SK-N-SH treated with all-trans-retinoic acid at 6 μM for 48 hours (cell line): ENCODE results near the gene ZNF286A.
"Not testable (repeated sequence)": the region's sequence is repeated elsewhere in the genome, so short reads cannot be mapped to it uniquely, and the experiment has no call there.

ENCODE experiments used
- ATAC-seq: fragments of 200-7000 bp; cut with Tn5 transposase; 3 replicates; pipeline ENCODE4 v1.9.1; 2020; ENCODE audit warnings: mild to moderate bottlenecking, moderate library complexity
- ARNTL ChIP-seq: fragments of 450-650 bp; formaldehyde crosslinking; IDR thresholded peaks from 2 replicates; pipeline ENCODE4 v1.5.0; 2020; ENCODE audit warnings: low read depth, mild to moderate bottlenecking, moderate library complexity, borderline replicate concordance
- BACH2 ChIP-seq: fragments of 250-450 bp; sonication (Bioruptor Pico); IDR thresholded peaks from 2 replicates; pipeline ENCODE4 v1.9.0; 2021; ENCODE audit warnings: mild to moderate bottlenecking, borderline replicate concordance
- CSDC2 ChIP-seq: fragments of 250-450 bp; sonication (Bioruptor Pico); IDR thresholded peaks from 2 replicates; pipeline ENCODE4 v1.5.0; 2020; ENCODE audit warnings: mild to moderate bottlenecking, moderate library complexity
- CSRNP3 ChIP-seq: fragments of 250-450 bp; sonication (Bioruptor Pico); IDR thresholded peaks from 2 replicates; pipeline ENCODE4 v1.5.1; 2021; ENCODE audit warnings: mild to moderate bottlenecking, moderate library complexity
- GLIS3 ChIP-seq: fragments of 250-450 bp; sonication (Bioruptor Pico); IDR thresholded peaks from 2 replicates; pipeline ENCODE4 v1.5.0; 2020; ENCODE audit warnings: mild to moderate bottlenecking, moderate library complexity
- ISL1 ChIP-seq: fragments of 250-450 bp; sonication (Bioruptor Pico); IDR thresholded peaks from 2 replicates; pipeline ENCODE4 v2.1.2; 2022; ENCODE audit warnings: mild to moderate bottlenecking, moderate library complexity
- OSR1 ChIP-seq: fragments of 250-450 bp; sonication (Bioruptor Pico); IDR thresholded peaks from 2 replicates; pipeline ENCODE4 v1.8.0; 2022; ENCODE audit warnings: moderate library complexity, mild to moderate bottlenecking, inconsistent platforms
- POU6F1 ChIP-seq: fragments of 250-450 bp; sonication (Bioruptor Pico); IDR thresholded peaks from 2 replicates; pipeline ENCODE4 v1.8.0; 2021; ENCODE audit warnings: low read depth, mild to moderate bottlenecking, moderate library complexity, borderline replicate concordance
- PPARA ChIP-seq: fragments of 250-450 bp; sonication (Bioruptor Pico); IDR thresholded peaks from 2 replicates; pipeline ENCODE4 v1.5.0; 2020; ENCODE audit warnings: mild to moderate bottlenecking, borderline replicate concordance
- RARB ChIP-seq: fragments of 250-450 bp; sonication (Bioruptor Pico); IDR thresholded peaks from 2 replicates; pipeline ENCODE4 v1.8.0; 2021; ENCODE audit warnings: mild to moderate bottlenecking, moderate library complexity
- SNAI2 ChIP-seq: fragments of 250-450 bp; sonication (Bioruptor Pico); IDR thresholded peaks from 2 replicates; pipeline ENCODE4 v1.5.0; 2020; ENCODE audit warnings: mild to moderate bottlenecking, moderate library complexity
- TCF4 ChIP-seq: fragments of 250-450 bp; sonication (Bioruptor Pico); IDR thresholded peaks from 2 replicates; pipeline ENCODE4 v1.8.0; 2021; ENCODE audit warnings: mild to moderate bottlenecking, moderate library complexity, borderline replicate concordance
- TOX ChIP-seq: fragments of 250-450 bp; sonication (Bioruptor Pico); IDR thresholded peaks from 2 replicates; pipeline ENCODE4 v1.8.0; 2021; ENCODE audit warnings: mild to moderate bottlenecking, moderate library complexity, borderline replicate concordance
- ZFP3 ChIP-seq: fragments of 250-450 bp; sonication (Bioruptor Pico); IDR thresholded peaks from 2 replicates; pipeline ENCODE4 v1.5.0; 2020; ENCODE audit warnings: mild to moderate bottlenecking, moderate library complexity
- ZFP30 ChIP-seq: fragments of 450-650 bp; formaldehyde crosslinking; IDR thresholded peaks from 2 replicates; pipeline ENCODE4 v1.5.0; 2022; ENCODE audit warnings: mild to moderate bottlenecking, moderate library complexity
- ZNF565 ChIP-seq: fragments of 450-650 bp; formaldehyde crosslinking; conservative IDR thresholded peaks from 2 replicates; pipeline ENCODE4 v1.5.0; 2020; ENCODE audit warnings: low read depth, mild to moderate bottlenecking, moderate library complexity
- ZNF70 ChIP-seq: fragments of 450-650 bp; formaldehyde crosslinking; IDR thresholded peaks from 2 replicates; pipeline ENCODE4 v1.5.0; 2020; ENCODE audit warnings: mild to moderate bottlenecking, moderate library complexity
- ZNF8 ChIP-seq: fragments of 450-650 bp; formaldehyde crosslinking; IDR thresholded peaks from 2 replicates; pipeline ENCODE4 v1.5.0; 2020; ENCODE audit warnings: mild to moderate bottlenecking, moderate library complexity
- TF ChIP-seq, protein P1 (sequence below): fragments of 250-450 bp; sonication (Bioruptor Pico); IDR thresholded peaks from 2 replicates; pipeline ENCODE4 v1.8.0; 2020; ENCODE audit warnings: mild to moderate bottlenecking, moderate library complexity, borderline replicate concordance
- TF ChIP-seq, protein P2 (sequence below): fragments of 250-450 bp; sonication (Bioruptor Pico); IDR thresholded peaks from 2 replicates; pipeline ENCODE4 v1.5.0; 2020; ENCODE audit warnings: mild to moderate bottlenecking, moderate library complexity
- TF ChIP-seq, protein P3 (sequence below): fragments of 250-450 bp; sonication (Bioruptor Pico); IDR thresholded peaks from 2 replicates; pipeline ENCODE4 v1.5.1; 2020; ENCODE audit warnings: low read depth, mild to moderate bottlenecking, moderate library complexity

ZNF286A gene

DNA sequence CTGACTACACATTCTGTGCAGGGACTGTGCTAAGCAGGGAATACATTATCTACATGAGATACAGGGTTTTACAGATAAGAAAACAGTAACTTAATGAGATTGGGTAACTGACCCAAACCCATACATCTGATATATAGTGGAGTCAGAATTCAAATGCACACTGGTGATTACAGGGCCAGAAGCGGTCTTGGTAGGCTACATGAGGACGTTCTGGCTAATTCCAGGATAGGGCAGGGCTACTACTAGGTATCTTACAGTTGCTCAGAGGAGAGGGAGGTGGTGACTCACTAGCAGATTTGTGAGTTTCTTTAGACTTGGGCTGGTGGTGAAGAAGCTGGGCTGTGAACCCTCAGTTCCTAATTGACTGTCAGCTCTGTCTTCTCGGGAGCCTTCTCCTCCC, 36.9 kb upstream of the ZNF286A start (continued):
- TF ChIP-seq TCF4 (CRISPR knock-in tag), result no peak
- TF ChIP-seq, protein P1, sequence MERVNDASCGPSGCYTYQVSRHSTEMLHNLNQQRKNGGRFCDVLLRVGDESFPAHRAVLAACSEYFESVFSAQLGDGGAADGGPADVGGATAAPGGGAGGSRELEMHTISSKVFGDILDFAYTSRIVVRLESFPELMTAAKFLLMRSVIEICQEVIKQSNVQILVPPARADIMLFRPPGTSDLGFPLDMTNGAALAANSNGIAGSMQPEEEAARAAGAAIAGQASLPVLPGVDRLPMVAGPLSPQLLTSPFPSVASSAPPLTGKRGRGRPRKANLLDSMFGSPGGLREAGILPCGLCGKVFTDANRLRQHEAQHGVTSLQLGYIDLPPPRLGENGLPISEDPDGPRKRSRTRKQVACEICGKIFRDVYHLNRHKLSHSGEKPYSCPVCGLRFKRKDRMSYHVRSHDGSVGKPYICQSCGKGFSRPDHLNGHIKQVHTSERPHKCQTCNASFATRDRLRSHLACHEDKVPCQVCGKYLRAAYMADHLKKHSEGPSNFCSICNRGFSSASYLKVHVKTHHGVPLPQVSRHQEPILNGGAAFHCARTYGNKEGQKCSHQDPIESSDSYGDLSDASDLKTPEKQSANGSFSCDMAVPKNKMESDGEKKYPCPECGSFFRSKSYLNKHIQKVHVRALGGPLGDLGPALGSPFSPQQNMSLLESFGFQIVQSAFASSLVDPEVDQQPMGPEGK (CRISPR knock-in tag), result no peak
- TF ChIP-seq, all 23 proteins: peak for 0

GRCh38 chr17:15663176-15663575, 36.4 kb upstream of the ZNF286A start:
- TF ChIP-seq ISL1 (no peak), TOX (CRISPR knock-in tag) (no peak), POU6F1 (CRISPR knock-in tag) (no peak), SNAI2 (CRISPR knock-in tag) (no peak), ARNTL (CRISPR knock-in tag) (no peak), BACH2 (CRISPR knock-in tag) (no peak), ZNF70 (CRISPR knock-in tag) (no peak), CSRNP3 (CRISPR knock-in tag) (no peak), OSR1 (no peak)
- ATAC-seq, result no peak

DNA sequence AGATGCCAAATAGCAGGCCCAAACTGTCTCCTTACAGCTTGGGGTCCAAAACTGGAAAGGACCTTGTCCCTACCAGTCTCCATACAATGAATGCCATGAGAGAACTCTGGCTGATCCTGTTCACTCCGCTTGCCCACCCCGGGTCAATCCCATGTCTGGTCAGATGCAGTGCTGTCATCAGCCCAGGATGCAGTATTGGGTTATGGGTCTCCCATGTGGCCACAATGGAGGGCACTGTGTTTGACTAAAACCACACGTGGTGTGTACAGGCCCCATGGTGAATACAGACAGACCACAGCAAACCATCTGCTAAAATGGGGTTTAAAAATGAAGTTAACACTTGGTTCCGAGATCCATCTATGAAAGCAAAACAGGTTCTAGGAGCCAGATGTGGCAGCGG, 35.9 kb upstream of the ZNF286A start:
- no peak for TF ChIP-seq ZNF565 (CRISPR knock-in tag)
- TF ChIP-seq, protein P2, sequence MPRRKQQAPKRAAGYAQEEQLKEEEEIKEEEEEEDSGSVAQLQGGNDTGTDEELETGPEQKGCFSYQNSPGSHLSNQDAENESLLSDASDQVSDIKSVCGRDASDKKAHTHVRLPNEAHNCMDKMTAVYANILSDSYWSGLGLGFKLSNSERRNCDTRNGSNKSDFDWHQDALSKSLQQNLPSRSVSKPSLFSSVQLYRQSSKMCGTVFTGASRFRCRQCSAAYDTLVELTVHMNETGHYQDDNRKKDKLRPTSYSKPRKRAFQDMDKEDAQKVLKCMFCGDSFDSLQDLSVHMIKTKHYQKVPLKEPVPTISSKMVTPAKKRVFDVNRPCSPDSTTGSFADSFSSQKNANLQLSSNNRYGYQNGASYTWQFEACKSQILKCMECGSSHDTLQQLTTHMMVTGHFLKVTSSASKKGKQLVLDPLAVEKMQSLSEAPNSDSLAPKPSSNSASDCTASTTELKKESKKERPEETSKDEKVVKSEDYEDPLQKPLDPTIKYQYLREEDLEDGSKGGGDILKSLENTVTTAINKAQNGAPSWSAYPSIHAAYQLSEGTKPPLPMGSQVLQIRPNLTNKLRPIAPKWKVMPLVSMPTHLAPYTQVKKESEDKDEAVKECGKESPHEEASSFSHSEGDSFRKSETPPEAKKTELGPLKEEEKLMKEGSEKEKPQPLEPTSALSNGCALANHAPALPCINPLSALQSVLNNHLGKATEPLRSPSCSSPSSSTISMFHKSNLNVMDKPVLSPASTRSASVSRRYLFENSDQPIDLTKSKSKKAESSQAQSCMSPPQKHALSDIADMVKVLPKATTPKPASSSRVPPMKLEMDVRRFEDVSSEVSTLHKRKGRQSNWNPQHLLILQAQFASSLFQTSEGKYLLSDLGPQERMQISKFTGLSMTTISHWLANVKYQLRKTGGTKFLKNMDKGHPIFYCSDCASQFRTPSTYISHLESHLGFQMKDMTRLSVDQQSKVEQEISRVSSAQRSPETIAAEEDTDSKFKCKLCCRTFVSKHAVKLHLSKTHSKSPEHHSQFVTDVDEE (CRISPR knock-in tag), result no peak
- TF ChIP-seq TOX (CRISPR knock-in tag), result no peak
- TF ChIP-seq CSRNP3 (CRISPR knock-in tag), result no peak
- no peak for TF ChIP-seq ARNTL (CRISPR knock-in tag)
- TF ChIP-seq, protein P1 (CRISPR knock-in tag), result no peak
- TF ChIP-seq TCF4 (CRISPR knock-in tag), result no peak
- TF ChIP-seq, protein P3, sequence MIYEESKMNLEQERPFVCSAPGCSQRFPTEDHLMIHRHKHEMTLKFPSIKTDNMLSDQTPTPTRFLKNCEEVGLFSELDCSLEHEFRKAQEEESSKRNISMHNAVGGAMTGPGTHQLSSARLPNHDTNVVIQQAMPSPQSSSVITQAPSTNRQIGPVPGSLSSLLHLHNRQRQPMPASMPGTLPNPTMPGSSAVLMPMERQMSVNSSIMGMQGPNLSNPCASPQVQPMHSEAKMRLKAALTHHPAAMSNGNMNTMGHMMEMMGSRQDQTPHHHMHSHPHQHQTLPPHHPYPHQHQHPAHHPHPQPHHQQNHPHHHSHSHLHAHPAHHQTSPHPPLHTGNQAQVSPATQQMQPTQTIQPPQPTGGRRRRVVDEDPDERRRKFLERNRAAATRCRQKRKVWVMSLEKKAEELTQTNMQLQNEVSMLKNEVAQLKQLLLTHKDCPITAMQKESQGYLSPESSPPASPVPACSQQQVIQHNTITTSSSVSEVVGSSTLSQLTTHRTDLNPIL (CRISPR knock-in tag), result no peak
- TF ChIP-seq CSDC2, result no peak
- no peak for TF ChIP-seq ZFP3
- TF ChIP-seq ISL1, result no peak
- no peak for TF ChIP-seq ZFP30 (CRISPR knock-in tag)
- no peak for TF ChIP-seq BACH2 (CRISPR knock-in tag)
- TF ChIP-seq RARB, result no peak
- TF ChIP-seq PPARA (CRISPR knock-in tag), result no peak
- TF ChIP-seq GLIS3 (CRISPR knock-in tag), result no peak
- TF ChIP-seq ZNF70 (CRISPR knock-in tag), result no peak
- TF ChIP-seq ZNF8 (CRISPR knock-in tag), result no peak
- no peak for TF ChIP-seq OSR1
- no peak for ATAC-seq

DNA sequence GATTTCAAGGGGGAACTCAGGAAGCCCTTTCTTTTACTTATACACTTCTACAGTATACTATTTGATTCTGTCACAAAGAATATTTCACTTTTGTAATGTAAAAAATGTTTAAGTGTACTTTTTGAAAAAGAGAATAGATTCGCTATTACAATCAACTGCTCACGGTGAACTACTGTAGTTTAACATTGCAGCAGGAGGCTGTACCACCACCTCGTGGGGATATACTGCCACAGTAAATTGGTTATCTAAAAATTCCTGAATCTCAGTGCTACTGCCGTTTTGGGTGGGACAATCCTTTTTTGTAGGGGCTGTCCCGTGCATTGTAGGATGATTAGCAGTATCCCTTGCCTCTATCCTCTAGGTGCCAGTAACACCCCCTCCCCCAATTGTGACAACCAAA, 30.0 kb upstream of the ZNF286A start:
- ATAC-seq, result not testable (repeated sequence)

DNA sequence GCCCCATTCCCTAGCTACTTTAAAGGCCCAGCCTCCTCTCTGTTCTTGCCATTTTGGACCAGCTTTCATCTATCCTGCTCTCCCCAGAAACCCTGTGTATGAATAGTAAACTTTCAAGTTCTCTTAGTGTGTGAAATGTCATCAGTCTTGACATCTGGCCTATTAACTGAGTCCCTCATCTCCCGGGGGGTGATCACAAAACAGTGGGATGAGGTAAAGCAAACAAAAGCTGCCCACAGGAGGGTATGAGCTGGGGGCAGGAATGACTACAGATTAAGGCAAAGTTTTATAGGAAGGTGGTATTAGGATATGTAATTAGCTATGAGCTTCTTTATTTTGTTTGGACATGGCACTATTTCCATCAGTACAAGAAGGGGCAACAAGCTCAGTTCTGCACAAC, 24.9 kb upstream of the ZNF286A start:
- not testable (repeated sequence) for ATAC-seq

DNA sequence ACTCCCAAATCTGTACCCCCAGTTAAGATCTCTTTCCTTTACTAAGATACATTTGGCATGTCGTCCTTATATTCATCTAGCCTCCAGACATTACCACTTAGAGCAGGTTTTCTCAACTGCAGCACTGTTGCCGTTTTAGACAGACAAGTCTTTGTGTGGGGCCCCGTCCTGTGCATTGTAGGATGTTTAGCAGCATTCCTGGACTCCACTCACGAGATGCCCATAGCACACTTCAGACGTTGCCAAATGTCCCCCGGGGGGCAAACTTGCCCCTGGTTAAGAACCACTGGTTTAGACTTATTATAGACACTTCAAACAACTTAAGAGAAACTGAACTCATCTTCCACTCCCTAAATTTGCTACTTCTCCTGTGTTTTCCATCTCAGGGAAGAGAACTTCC, 23.6 kb upstream of the ZNF286A start:
- not testable (repeated sequence) for ATAC-seq
